Calu3 (cell line): ENCODE data around the gene NR3C1. TPM values are rescaled to one million over a fixed set of nuclear protein-coding genes. Genes with fewer than 3 reads are reported as not detected.

Experiments
- BruUV-seq: library from RNA; stranded (reverse); fragments of 400-500 nt; replicated peaks from 2 replicates; lab custom pipeline; 2021; lab: Mats Ljungman, UMichigan
- CTCF ChIA-PET: fragments of 300-600 bp; sonication (Branson Sonifier 250); formaldehyde crosslinking; loops from one replicate; lab custom pipeline; 2022; ENCODE audit warnings: antibody characterized with exemption; lab: Charles Lee
- DNase-seq: peaks from one replicate; pipeline ENCODE4 v3.0.0; 2022
- H3K27ac Mint-ChIP-seq: one replicate; pipeline ENCODE4 v1.8.0; 2022; ENCODE audit warnings: mixed read lengths; ENCODE audit not compliant: unreplicated experiment
- H3K27me3 Mint-ChIP-seq: one replicate; pipeline ENCODE4 v1.8.0; 2022; ENCODE audit warnings: mixed read lengths; ENCODE audit not compliant: unreplicated experiment
- H3K36me3 Mint-ChIP-seq: one replicate; pipeline ENCODE4 v1.8.0; 2022; ENCODE audit warnings: mild to moderate bottlenecking, moderate library complexity, mixed read lengths; ENCODE audit not compliant: insufficient read depth, unreplicated experiment
- H3K4me1 Mint-ChIP-seq: one replicate; pipeline ENCODE4 v1.8.0; 2022; ENCODE audit warnings: mild to moderate bottlenecking, low read depth, mixed read lengths; ENCODE audit not compliant: unreplicated experiment
- H3K4me3 Mint-ChIP-seq: one replicate; pipeline ENCODE4 v1.8.0; 2022; ENCODE audit warnings: mild to moderate bottlenecking, low read depth, moderate library complexity, mixed read lengths; ENCODE audit not compliant: unreplicated experiment
- H3K9me3 Mint-ChIP-seq: one replicate; pipeline ENCODE4 v1.8.0; 2022; ENCODE audit warnings: low read depth, mixed read lengths; ENCODE audit not compliant: unreplicated experiment
- intact Hi-C: fragments of 100-400 bp; cut with micrococcal nuclease; formaldehyde crosslinking; loops from one replicate; pipeline ENCODE4 v1.10.0; 2022; ENCODE audit not compliant: unreplicated experiment
- total RNA-seq: library from RNA; stranded (reverse); gene quantifications from 2 replicates; pipeline ENCODE4 v1.2.3, GENCODE V29; 2022
- TF ChIP-seq, protein P1 (sequence below): fragments of 200-600 bp; IDR thresholded peaks from one replicate; pipeline ENCODE4 v1.8.0; 2022; ENCODE audit warnings: antibody characterized with exemption; ENCODE audit not compliant: unreplicated experiment

Gene NR3C1
- total RNA-seq, 1 experiment from 2014 or later: 63.1 TPM

DNA sequence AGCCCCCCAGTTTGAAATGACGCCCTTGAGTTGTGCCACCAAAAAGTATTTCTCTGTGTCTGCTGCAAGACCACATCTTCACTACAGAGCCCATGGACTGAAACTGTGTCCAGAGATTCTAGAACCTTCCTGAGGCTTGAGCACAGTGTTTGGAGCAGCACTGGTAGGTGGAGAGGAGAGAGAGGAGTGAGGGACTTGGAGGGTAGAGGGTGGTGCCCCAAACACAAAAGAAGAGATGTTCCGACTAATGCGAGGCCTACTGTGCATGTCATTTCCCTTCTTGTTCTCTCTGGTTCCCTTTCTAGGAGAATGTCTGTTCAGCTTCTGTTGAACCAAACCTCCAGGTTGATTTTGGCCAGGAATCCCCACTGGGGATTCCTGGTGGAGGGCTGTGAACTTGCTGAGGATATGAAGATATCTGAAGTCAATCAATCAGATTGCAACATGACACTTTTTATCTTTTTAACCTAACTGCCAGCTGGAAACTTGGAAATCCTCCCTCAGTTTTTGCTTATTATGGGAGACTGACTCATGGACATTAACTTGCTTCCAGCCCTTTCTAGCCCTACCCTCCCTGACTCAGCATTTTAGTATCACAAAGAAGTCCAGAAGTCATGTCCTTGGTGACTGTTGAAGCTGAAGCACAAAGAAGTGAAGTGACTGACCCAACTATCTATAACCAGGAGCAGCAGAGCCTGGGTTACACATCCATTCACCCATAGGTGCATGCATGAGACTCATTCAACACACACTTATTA lies 154.5 kb downstream of the NR3C1 start:
- intact Hi-C loops: loop anchor here (10.0 kb wide), 2 partner anchors 146 to 256 kb away; no protein-coding TSS in a partner anchor
- peaks cover 23% of the 10 kb centered on the region for H3K36me3 Mint-ChIP-seq
- no peak overlapping the region for H3K27ac Mint-ChIP-seq
- no peak for DNase-seq
- no peaks in the 10 kb centered on the region for H3K27me3 Mint-ChIP-seq
- peaks cover 6% of the 10 kb centered on the region for H3K9me3 Mint-ChIP-seq
- CTCF ChIA-PET: no interaction called here
- TF ChIP-seq, protein P1, sequence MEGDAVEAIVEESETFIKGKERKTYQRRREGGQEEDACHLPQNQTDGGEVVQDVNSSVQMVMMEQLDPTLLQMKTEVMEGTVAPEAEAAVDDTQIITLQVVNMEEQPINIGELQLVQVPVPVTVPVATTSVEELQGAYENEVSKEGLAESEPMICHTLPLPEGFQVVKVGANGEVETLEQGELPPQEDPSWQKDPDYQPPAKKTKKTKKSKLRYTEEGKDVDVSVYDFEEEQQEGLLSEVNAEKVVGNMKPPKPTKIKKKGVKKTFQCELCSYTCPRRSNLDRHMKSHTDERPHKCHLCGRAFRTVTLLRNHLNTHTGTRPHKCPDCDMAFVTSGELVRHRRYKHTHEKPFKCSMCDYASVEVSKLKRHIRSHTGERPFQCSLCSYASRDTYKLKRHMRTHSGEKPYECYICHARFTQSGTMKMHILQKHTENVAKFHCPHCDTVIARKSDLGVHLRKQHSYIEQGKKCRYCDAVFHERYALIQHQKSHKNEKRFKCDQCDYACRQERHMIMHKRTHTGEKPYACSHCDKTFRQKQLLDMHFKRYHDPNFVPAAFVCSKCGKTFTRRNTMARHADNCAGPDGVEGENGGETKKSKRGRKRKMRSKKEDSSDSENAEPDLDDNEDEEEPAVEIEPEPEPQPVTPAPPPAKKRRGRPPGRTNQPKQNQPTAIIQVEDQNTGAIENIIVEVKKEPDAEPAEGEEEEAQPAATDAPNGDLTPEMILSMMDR: no peak
- peaks cover 50% of the 10 kb centered on the region for H3K4me1 Mint-ChIP-seq
- no TSS peak for BruUV-seq
- H3K4me3 Mint-ChIP-seq: no peak overlapping the region

DNA sequence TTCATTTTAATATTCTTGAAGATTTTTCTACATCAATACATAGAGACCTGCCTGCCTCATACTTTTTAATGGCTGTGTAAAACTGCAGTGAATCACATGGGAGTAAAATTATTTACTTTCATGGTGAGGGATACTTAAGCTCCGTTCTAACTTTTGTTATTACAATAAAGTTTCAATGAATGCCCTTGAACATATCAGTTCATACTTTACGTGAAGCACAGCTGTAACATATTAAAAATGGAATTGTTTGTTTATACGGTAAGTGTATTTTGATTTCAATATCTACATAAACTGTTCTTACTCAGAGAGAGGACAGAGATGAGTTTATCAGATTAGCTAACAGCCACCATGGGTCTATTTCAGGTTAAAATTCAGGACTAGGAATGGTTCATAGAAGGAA lies 155.1 kb downstream of the NR3C1 start:
- no peak overlapping the region for H3K4me3 Mint-ChIP-seq
- H3K27ac Mint-ChIP-seq: no peak overlapping the region
- no peaks in the 10 kb centered on the region for H3K27me3 Mint-ChIP-seq
- intact Hi-C loops: loop anchor here (10.0 kb wide), 2 partner anchors 146 to 256 kb away; no protein-coding TSS in a partner anchor
- CTCF ChIA-PET: no interaction called here
- peaks cover 6% of the 10 kb centered on the region for H3K9me3 Mint-ChIP-seq
- peaks cover 56% of the 10 kb centered on the region for H3K4me1 Mint-ChIP-seq
- BruUV-seq: no TSS peak
- no peak for DNase-seq
- H3K36me3 Mint-ChIP-seq: peaks cover 23% of the 10 kb centered on the region
- TF ChIP-seq, protein P1: no peak

DNA sequence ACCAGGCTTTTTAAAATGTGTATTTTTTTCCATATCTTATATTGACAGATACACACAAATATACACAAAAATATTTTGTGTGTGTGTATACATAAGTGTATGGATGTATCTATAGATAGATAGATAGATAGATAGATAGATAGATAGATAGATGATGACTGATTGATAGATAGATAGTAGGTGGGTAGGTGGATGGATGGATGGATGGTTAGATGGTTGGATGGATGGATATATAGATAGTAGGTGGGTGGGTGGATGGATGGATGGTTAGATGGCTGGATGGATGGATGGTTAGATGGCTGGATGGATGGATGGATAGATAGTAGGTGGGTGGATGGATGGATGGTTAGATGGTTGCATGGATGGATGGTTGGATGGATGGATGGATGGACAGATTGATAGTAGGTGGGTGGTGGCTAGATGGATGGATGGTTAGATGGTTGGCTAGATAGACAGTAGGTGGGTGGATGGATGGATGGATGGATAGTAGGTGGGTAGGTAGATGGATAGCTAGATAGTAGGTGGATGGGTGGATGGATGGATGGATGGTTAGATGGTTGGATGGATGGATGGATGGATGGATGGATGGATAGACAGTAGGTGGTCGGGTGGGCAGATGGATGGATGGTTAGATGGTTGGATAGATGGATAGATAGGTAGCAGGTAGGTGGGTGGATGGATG lies 156.2 kb downstream of the NR3C1 start:
- no peak overlapping the region for H3K27ac Mint-ChIP-seq
- intact Hi-C loops: loop anchor here (10.0 kb wide), 2 partner anchors 148 to 258 kb away; no protein-coding TSS in a partner anchor
- H3K36me3 Mint-ChIP-seq: peaks cover 23% of the 10 kb centered on the region
- DNase-seq: no peak
- H3K4me3 Mint-ChIP-seq: no peak overlapping the region
- peaks cover 63% of the 10 kb centered on the region for H3K4me1 Mint-ChIP-seq
- CTCF ChIA-PET: no interaction called here
- BruUV-seq: no TSS peak
- H3K27me3 Mint-ChIP-seq: no peaks in the 10 kb centered on the region
- H3K9me3 Mint-ChIP-seq: peaks cover 6% of the 10 kb centered on the region
- TF ChIP-seq, protein P1: no peak

DNA sequence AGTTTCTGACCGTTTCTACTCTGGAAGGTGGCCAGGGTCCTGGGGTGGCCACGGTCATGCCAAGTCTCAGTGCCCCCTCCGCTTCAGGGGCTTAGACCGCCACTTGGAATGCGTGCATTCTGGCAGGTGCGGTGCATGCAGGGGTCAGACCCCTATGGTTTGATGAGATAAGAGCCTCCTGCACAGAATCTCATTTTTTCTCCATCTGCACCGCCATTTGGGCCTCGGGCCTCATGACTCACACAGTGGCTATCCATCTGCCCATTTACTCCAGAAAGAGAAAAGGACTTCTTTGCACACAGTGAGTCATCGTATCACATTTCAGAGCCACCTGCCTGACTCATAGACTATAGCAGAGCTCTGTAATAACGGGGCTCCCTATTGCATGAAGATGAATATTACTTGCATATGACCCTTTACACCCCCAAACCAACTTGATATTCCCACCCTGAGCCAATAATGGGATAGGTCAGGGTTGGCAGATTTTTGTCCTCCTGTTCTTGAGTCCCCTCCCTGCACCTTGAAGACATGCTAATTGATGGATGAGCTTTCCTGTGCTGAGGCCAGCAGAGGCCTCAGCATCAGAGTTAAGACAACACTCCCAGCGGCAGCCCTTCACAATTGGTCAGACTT lies 157.4 kb downstream of the NR3C1 start:
- DNase-seq: peak; percentile 81
- intact Hi-C loops: loop anchor here (10.0 kb wide), 2 partner anchors 149 to 259 kb away; no protein-coding TSS in a partner anchor
- TF ChIP-seq, protein P1: no peak
- BruUV-seq: no TSS peak
- CTCF ChIA-PET: interaction anchor here (1.0 to 2.0 kb wide), 3 partner anchors 12 to 243 kb away, joined by 4 to 7 read pairs (median 4); no protein-coding TSS in a partner anchor
- H3K4me3 Mint-ChIP-seq: peak overlapping the region; percentile 54
- H3K27ac Mint-ChIP-seq: peak overlapping the region; percentile 54
- peaks cover 6% of the 10 kb centered on the region for H3K9me3 Mint-ChIP-seq
- peaks cover 65% of the 10 kb centered on the region for H3K4me1 Mint-ChIP-seq
- H3K36me3 Mint-ChIP-seq: peaks cover 23% of the 10 kb centered on the region
- H3K27me3 Mint-ChIP-seq: no peaks in the 10 kb centered on the region
